ENCODE data around the gene APOBEC3B. TPM values are rescaled to one million over a fixed set of nuclear protein-coding genes. Genes with fewer than 3 reads are reported as not detected.

Gene APOBEC3B
- 0.52 TPM for total RNA-seq
- long read RNA-seq, partial matches to known transcripts = 0 of 2 reads
- long read RNA-seq, other reads (novel, unspliced or antisense) = 0 of 2 reads

DNA sequence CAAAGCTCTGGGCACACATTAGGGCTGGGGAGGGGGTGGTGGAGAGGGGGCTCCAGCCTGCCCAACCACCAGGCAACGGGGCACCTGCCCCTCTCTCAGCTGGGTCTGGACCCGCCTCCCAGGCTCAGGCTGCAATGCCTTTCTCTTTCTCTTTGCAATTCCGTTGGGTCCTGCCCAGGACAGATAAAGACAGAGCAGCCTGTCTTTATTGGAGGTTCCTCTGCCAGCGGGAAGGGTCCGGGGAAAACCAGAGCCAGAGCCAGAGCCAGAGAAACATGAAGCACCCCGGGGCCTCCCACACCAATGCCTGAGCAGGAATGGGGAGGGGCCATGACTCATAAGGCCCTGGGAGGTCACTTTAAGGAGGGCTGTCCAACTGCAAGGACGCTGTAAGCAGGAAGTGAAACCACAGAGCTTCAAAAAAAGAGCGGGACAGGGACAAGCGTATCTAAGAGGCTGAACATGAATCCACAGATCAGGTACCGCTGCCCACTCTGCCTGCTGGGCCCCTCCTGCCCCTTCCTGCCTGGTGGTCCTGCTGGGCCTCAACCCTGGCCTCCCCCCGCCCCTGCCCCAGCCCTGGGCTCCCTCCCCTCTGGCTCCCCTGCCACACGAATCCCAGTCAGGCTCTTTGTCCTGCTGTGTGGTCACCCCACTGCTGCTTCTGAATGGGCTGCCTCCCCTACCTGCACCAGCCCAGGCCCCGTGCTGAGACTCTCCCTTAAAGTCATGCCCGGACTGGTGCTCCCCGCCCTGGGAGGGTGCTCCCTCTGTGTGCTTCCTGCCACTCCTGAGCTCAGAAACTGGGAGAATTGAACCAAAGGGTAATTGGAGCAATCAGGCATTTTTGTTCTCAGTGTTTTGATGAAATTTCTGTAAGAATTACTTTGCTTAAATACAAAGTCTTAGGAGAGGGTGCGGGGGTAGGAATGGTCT is at the start of gene APOBEC3B:
Gene APOBEC3B, plus strand, starts transcription at position 356 of the 936 bp plus-strand sequence. Its CDS starts 107 bp downstream, at position 463.
- TF ChIP-seq, protein P1, sequence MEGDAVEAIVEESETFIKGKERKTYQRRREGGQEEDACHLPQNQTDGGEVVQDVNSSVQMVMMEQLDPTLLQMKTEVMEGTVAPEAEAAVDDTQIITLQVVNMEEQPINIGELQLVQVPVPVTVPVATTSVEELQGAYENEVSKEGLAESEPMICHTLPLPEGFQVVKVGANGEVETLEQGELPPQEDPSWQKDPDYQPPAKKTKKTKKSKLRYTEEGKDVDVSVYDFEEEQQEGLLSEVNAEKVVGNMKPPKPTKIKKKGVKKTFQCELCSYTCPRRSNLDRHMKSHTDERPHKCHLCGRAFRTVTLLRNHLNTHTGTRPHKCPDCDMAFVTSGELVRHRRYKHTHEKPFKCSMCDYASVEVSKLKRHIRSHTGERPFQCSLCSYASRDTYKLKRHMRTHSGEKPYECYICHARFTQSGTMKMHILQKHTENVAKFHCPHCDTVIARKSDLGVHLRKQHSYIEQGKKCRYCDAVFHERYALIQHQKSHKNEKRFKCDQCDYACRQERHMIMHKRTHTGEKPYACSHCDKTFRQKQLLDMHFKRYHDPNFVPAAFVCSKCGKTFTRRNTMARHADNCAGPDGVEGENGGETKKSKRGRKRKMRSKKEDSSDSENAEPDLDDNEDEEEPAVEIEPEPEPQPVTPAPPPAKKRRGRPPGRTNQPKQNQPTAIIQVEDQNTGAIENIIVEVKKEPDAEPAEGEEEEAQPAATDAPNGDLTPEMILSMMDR (IDR thresholded peaks at IDR 0.05) = no peak
- Histone ChIP-seq H3K4me3 (peak within 1 kb of the TSS; percentile 40), H3K27me3 (no peaks in the 10 kb centered on the region), H3K9me3 (no peaks in the 10 kb centered on the region), H3K27ac (no peak within 1 kb of the TSS), H3K4me1 (peaks cover 3% of the 10 kb centered on the region), H3K36me3 (no peaks in the 10 kb centered on the region)
- ATAC-seq (peak; percentile 96), DNase-seq (peak; percentile 79)
- intact Hi-C loops (cut with DNase I) = no loop called here

DNA sequence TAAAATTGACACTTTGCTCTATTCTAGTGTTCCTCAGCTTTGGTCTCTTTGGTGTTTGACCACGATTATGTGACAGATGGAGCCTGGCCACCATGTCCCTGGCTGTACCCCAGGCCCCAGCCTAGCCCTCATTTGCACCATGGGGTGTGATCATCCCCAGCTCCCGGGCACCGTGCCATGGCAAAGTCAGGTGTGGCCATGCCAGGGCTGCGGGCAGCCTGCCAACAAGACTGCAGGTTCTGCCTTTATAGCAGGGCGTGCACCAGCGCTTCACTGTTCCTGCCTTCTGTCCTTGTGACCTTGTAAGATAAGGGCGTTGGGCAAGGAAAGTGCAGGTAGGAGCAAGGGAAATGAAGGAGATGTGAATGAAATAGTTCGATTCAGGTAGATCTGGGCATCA is 47.1 kb upstream of the APOBEC3B start:
- TF ChIP-seq, protein P1 (IDR thresholded peaks at IDR 0.05) = no peak
- Histone ChIP-seq H3K27me3 (no peaks in the 10 kb centered on the region), H3K4me3 (no peak overlapping the region), H3K9me3 (no peaks in the 10 kb centered on the region), H3K36me3 (no peaks in the 10 kb centered on the region), H3K27ac (no peak overlapping the region), H3K4me1 (no peaks in the 10 kb centered on the region)
- intact Hi-C loops (cut with DNase I) = no loop called here
- ATAC-seq = peak; percentile 92
- DNase-seq = peak; percentile 96

GRCh38 chr22:38935616-38936015 is 46.5 kb upstream of the APOBEC3B start:
- DNase-seq (no peak), ATAC-seq (no peak)
- H3K4me3 ChIP-seq = no peak overlapping the region
- no peaks in the 10 kb centered on the region for H3K27me3 ChIP-seq
- H3K36me3 ChIP-seq = no peaks in the 10 kb centered on the region
- intact Hi-C loops (cut with DNase I) = no loop called here
- no peak overlapping the region for H3K27ac ChIP-seq
- TF ChIP-seq, protein P1 (IDR thresholded peaks at IDR 0.05) = no peak
- no peaks in the 10 kb centered on the region for H3K9me3 ChIP-seq
- H3K4me1 ChIP-seq = peaks cover under 1% of the 10 kb centered on the region

DNA sequence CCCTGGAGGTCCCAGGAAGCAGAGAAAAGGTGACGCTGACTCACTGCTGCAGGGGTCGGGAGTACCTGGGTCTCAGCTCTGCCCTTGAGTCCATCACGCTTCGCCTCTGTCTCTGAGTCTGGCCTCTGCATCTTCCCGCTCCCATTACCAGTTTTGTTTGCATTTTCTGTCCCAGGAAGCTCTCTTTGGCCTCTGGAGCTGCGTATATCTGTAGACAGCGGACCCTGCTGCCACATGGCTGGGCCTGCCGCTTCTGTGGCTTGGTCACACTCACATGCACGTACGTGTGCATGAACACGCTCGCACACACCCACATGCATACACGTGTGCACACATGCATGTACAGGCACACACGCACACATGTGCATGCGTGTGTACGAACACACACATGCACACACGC is 45.6 kb upstream of the APOBEC3B start:
- no peak overlapping the region for H3K4me3 ChIP-seq
- H3K9me3 ChIP-seq = no peaks in the 10 kb centered on the region
- TF ChIP-seq, protein P1 (IDR thresholded peaks at IDR 0.05) = no peak
- no peaks in the 10 kb centered on the region for H3K27me3 ChIP-seq
- intact Hi-C loops (cut with DNase I) = no loop called here
- ATAC-seq (no peak), DNase-seq (peak; percentile 18)
- H3K36me3 ChIP-seq = no peaks in the 10 kb centered on the region
- peaks cover 10% of the 10 kb centered on the region for H3K4me1 ChIP-seq
- H3K27ac ChIP-seq = no peak overlapping the region

DNA sequence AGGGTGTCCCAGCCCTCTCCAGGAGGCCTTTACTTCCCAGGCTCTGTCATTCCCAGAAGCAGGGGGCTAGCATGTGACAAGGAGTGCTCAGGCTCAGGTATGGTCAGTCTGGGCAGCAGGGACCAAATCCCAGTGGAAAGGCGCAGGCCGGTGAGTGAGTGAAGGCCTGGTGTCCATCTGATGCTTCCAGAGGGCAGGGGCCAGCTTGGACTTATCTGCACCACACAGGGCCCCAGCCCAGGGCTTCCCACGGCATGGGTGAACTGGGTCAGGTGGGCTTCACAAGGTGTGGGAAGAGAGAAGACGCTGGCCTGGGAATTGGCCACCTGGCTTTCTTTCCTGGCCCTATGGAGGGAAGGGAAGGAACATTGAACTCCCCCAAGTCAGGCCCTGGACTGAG is 45.1 kb upstream of the APOBEC3B start:
- peaks cover 10% of the 10 kb centered on the region for H3K4me1 ChIP-seq
- no peak for ATAC-seq
- H3K27ac ChIP-seq = no peak overlapping the region
- no peaks in the 10 kb centered on the region for H3K9me3 ChIP-seq
- H3K4me3 ChIP-seq = no peak overlapping the region
- intact Hi-C loops (cut with DNase I) = no loop called here
- H3K27me3 ChIP-seq = no peaks in the 10 kb centered on the region
- no peaks in the 10 kb centered on the region for H3K36me3 ChIP-seq
- DNase-seq = peak; percentile 41
- TF ChIP-seq, protein P1 (IDR thresholded peaks at IDR 0.05) = no peak
